ENCODE results near the gene PTPRK.

The PTPRK gene

DNA sequence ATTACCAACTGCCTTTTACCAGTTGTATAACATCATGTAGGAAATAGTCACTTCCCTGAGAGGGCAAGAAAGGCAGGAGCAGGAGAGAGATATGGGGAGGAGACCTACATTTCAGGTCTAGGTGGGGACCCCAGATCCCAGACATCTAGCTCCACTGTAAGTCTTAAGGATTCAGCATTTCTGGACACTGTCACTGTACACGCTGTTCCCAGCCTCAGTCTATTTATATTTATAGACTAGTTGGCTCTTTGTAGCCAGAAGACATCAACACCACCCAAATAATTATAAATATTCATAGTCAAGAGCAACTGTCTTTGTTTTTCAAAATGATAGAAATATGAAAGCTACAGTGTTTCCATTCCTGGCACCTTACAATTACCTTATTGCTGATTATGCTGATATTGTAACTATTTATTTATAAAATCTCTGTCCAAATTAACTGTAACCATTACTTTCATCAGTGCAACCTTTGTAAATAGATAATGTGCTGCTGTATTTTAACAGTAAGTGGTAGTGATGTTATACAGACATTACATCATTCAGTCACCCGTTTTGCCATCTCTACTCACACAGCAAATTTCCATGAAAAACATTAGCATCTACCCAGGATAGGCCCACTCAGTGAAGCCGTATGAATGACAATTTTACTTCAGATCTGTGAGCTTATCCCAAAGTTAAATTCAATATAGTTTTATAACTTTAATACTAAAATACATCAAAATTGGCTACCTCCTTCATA lies 162.8 kb downstream of the PTPRK start:
- Histone ChIP-seq H3K18ac (ENCODE audit: low read depth in 1 of 2, low read length in 2 of 2) (no peak overlapping the region), H3K4me3 (ENCODE audit: insufficient read depth in 1 of 2, low read depth in 1 of 2, low read length in 2 of 2) (no peak overlapping the region), H3K79me1 (replicated peaks; ENCODE audit: low read length, poor library complexity, severe bottlenecking) (peaks cover 5% of the 10 kb centered on the region), H4K91ac (ENCODE audit: low read length) (no peak overlapping the region), H4K8ac (ENCODE audit: low read length) (no peak overlapping the region), H2BK5ac (ENCODE audit: low read depth, low read length, poor library complexity, severe bottlenecking) (no peak overlapping the region), H3K4ac (ENCODE audit: low read depth in 1 of 2, low read length in 2 of 2) (no peak overlapping the region), H3K9me3 (ENCODE audit: control insufficient read depth, low read length) (no peaks in the 10 kb centered on the region), H3K36me3 (ENCODE audit: control insufficient read depth in 1 of 2, insufficient read depth in 2 of 2, low read depth in 1 of 2, low read length in 2 of 2) (no peaks in the 10 kb centered on the region), H3K9ac (ENCODE audit: low read length) (no peak overlapping the region), H3K4me1 (ENCODE audit: control insufficient read depth, insufficient read depth, low read depth, low read length) (peaks cover 4% of the 10 kb centered on the region), H2BK12ac (ENCODE audit: low read length in 2 of 2) (no peak overlapping the region), H2BK15ac (ENCODE audit: low read depth, poor library complexity, severe bottlenecking) (no peak overlapping the region), H2AFZ (ENCODE audit: low read depth, low read length) (no peak overlapping the region), H2AK5ac (ENCODE audit: low read length, severe bottlenecking) (no peak overlapping the region), H3K23ac (ENCODE audit: low read length in 2 of 2) (no peak overlapping the region), H3K4me2 (ENCODE audit: low read length, poor library complexity, severe bottlenecking) (no peak overlapping the region), H2BK120ac (ENCODE audit: low read depth, low read length) (no peak overlapping the region), H3K27me3 (ENCODE audit: control insufficient read depth in 1 of 2, insufficient read depth in 1 of 2, low read length in 2 of 2) (no peaks in the 10 kb centered on the region), H3K27ac (ENCODE audit: low read length, poor library complexity, severe bottlenecking) (peak overlapping the region; percentile 22), H3K14ac (ENCODE audit: low read length in 2 of 2) (no peak overlapping the region)
- DNase-seq, result no peak
- WGBS, result 90% methylated on average over 2 of the region's 3 CpGs

DNA sequence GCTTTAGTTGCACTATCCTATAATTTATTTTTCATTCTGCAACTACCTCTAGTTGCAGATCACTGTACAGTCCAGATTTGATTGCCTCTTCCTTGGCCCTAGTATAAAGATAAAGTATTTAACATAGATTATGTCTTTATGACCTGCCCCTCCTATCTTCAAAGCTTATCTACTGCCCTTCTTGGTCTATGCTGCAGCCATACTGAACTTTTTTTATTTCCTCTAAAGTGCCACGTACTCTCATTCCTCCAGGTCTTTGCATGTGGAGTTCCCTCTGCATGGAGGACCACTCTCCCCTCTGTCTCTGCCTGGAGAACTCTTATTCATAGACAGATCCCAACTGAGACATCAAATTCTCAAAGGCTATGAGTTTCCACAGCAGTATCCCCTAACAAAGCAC lies 168.0 kb downstream of the PTPRK start:
- no peak overlapping the region for H2BK12ac ChIP-seq (ENCODE audit: low read length in 2 of 2)
- no peak overlapping the region for H3K9ac ChIP-seq (ENCODE audit: low read length)
- no peak overlapping the region for H4K8ac ChIP-seq (ENCODE audit: low read length)
- H3K4me2 ChIP-seq (ENCODE audit: low read length, poor library complexity, severe bottlenecking), result no peak overlapping the region
- no peak overlapping the region for H3K4ac ChIP-seq (ENCODE audit: low read depth in 1 of 2, low read length in 2 of 2)
- H3K27me3 ChIP-seq (ENCODE audit: control insufficient read depth in 1 of 2, insufficient read depth in 1 of 2, low read length in 2 of 2), result no peaks in the 10 kb centered on the region
- H2BK120ac ChIP-seq (ENCODE audit: low read depth, low read length), result no peak overlapping the region
- H3K23ac ChIP-seq (ENCODE audit: low read length in 2 of 2), result no peak overlapping the region
- no peak overlapping the region for H2AK5ac ChIP-seq (ENCODE audit: low read length, severe bottlenecking)
- no peaks in the 10 kb centered on the region for H3K9me3 ChIP-seq (ENCODE audit: control insufficient read depth, low read length)
- DNase-seq, result no peak
- no peak overlapping the region for H3K18ac ChIP-seq (ENCODE audit: low read depth in 1 of 2, low read length in 2 of 2)
- H3K79me1 ChIP-seq (replicated peaks; ENCODE audit: low read length, poor library complexity, severe bottlenecking), result peaks cover 11% of the 10 kb centered on the region
- no peak overlapping the region for H3K14ac ChIP-seq (ENCODE audit: low read length in 2 of 2)
- H2BK15ac ChIP-seq (ENCODE audit: low read depth, poor library complexity, severe bottlenecking), result no peak overlapping the region
- no peak overlapping the region for H3K4me3 ChIP-seq (ENCODE audit: insufficient read depth in 1 of 2, low read depth in 1 of 2, low read length in 2 of 2)
- no peak overlapping the region for H2AFZ ChIP-seq (ENCODE audit: low read depth, low read length)
- 88% methylated on average over 1 of the region's 1 CpG for WGBS
- no peak overlapping the region for H2BK5ac ChIP-seq (ENCODE audit: low read depth, low read length, poor library complexity, severe bottlenecking)
- no peaks in the 10 kb centered on the region for H3K4me1 ChIP-seq (ENCODE audit: control insufficient read depth, insufficient read depth, low read depth, low read length)
- H4K91ac ChIP-seq (ENCODE audit: low read length), result no peak overlapping the region
- no peak overlapping the region for H3K27ac ChIP-seq (ENCODE audit: low read length, poor library complexity, severe bottlenecking)
- no peaks in the 10 kb centered on the region for H3K36me3 ChIP-seq (ENCODE audit: control insufficient read depth in 1 of 2, insufficient read depth in 2 of 2, low read depth in 1 of 2, low read length in 2 of 2)

DNA sequence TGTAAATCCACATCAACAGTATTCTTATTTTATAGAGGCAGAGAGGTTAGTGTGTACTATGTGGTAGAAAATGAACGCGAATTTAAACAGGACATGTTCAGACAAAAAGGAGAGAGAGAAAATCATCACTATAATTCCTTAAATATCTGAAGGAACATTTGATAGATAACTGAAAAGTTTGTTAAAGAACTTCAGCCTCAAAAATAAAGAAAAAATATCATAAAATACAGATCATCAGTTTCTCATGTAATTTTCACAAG lies 169.2 kb downstream of the PTPRK start:
- Histone ChIP-seq H3K14ac (ENCODE audit: low read length in 2 of 2) (no peak overlapping the region), H3K4me1 (ENCODE audit: control insufficient read depth, insufficient read depth, low read depth, low read length) (no peaks in the 10 kb centered on the region), H3K4me3 (ENCODE audit: insufficient read depth in 1 of 2, low read depth in 1 of 2, low read length in 2 of 2) (no peak overlapping the region), H2BK12ac (ENCODE audit: low read length in 2 of 2) (no peak overlapping the region), H4K8ac (ENCODE audit: low read length) (no peak overlapping the region), H3K4ac (ENCODE audit: low read depth in 1 of 2, low read length in 2 of 2) (no peak overlapping the region), H2AFZ (ENCODE audit: low read depth, low read length) (no peak overlapping the region), H2BK120ac (ENCODE audit: low read depth, low read length) (no peak overlapping the region), H3K36me3 (ENCODE audit: control insufficient read depth in 1 of 2, insufficient read depth in 2 of 2, low read depth in 1 of 2, low read length in 2 of 2) (no peaks in the 10 kb centered on the region), H3K9ac (ENCODE audit: low read length) (no peak overlapping the region), H3K23ac (ENCODE audit: low read length in 2 of 2) (no peak overlapping the region), H3K18ac (ENCODE audit: low read depth in 1 of 2, low read length in 2 of 2) (no peak overlapping the region), H3K79me1 (replicated peaks; ENCODE audit: low read length, poor library complexity, severe bottlenecking) (peaks cover 14% of the 10 kb centered on the region), H4K91ac (ENCODE audit: low read length) (no peak overlapping the region), H3K27me3 (ENCODE audit: control insufficient read depth in 1 of 2, insufficient read depth in 1 of 2, low read length in 2 of 2) (no peaks in the 10 kb centered on the region), H3K27ac (ENCODE audit: low read length, poor library complexity, severe bottlenecking) (no peak overlapping the region), H2BK5ac (ENCODE audit: low read depth, low read length, poor library complexity, severe bottlenecking) (no peak overlapping the region), H3K9me3 (ENCODE audit: control insufficient read depth, low read length) (no peaks in the 10 kb centered on the region), H2BK15ac (ENCODE audit: low read depth, poor library complexity, severe bottlenecking) (no peak overlapping the region), H2AK5ac (ENCODE audit: low read length, severe bottlenecking) (no peak overlapping the region), H3K4me2 (ENCODE audit: low read length, poor library complexity, severe bottlenecking) (no peak overlapping the region)
- no CpG with 5 or more reads among the region's 2 CpGs for WGBS
- DNase-seq, result no peak

DNA sequence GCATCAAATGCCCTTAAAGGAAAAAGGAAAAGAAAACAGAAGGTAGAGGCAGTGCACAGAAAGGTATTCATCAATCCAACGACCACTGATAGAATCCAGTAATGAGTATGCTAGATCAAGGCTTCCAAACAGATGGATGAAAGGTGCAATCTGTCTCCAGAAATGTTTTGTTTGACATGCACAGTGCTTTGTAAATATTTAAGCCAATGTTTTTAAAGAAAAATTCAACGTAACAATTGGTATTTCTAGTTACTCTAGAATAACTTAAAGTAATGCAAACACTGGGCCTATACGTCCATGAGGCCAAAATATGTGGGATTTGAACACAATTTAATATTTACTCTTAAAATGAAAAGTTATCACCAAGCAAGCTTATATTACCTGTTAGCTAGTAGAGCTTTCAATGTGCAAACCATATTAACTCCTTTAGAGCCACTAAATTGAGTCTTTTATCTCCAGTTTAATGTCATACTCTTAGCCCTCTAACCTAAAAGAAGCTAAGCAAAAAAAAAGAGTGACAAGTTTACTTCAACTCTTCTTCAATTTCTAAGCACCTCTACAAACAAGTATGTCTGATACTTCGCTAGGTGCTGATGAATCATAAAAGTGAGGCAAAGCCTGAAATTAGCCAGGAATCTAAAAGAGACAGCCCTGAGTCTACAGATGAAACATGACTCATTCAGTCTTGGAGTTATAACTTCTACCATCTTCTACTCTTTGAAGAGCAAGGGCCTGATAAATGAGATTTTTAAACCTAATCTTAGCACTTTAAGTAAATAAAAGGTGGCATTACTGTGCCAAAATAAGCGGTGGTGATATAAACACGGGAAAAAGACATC lies 169.8 kb downstream of the PTPRK start:
- H3K14ac ChIP-seq (ENCODE audit: low read length in 2 of 2), result no peak overlapping the region
- H2BK15ac ChIP-seq (ENCODE audit: low read depth, poor library complexity, severe bottlenecking), result no peak overlapping the region
- no peak overlapping the region for H2AK5ac ChIP-seq (ENCODE audit: low read length, severe bottlenecking)
- no peak overlapping the region for H4K91ac ChIP-seq (ENCODE audit: low read length)
- no peak overlapping the region for H3K9ac ChIP-seq (ENCODE audit: low read length)
- H3K4me2 ChIP-seq (ENCODE audit: low read length, poor library complexity, severe bottlenecking), result no peak overlapping the region
- WGBS, result 71% methylated on average over 2 of the region's 6 CpGs
- no peaks in the 10 kb centered on the region for H3K36me3 ChIP-seq (ENCODE audit: control insufficient read depth in 1 of 2, insufficient read depth in 2 of 2, low read depth in 1 of 2, low read length in 2 of 2)
- no peaks in the 10 kb centered on the region for H3K4me1 ChIP-seq (ENCODE audit: control insufficient read depth, insufficient read depth, low read depth, low read length)
- no peak overlapping the region for H3K23ac ChIP-seq (ENCODE audit: low read length in 2 of 2)
- no peaks in the 10 kb centered on the region for H3K27me3 ChIP-seq (ENCODE audit: control insufficient read depth in 1 of 2, insufficient read depth in 1 of 2, low read length in 2 of 2)
- no peaks in the 10 kb centered on the region for H3K9me3 ChIP-seq (ENCODE audit: control insufficient read depth, low read length)
- H3K4ac ChIP-seq (ENCODE audit: low read depth in 1 of 2, low read length in 2 of 2), result no peak overlapping the region
- no peak overlapping the region for H2BK5ac ChIP-seq (ENCODE audit: low read depth, low read length, poor library complexity, severe bottlenecking)
- no peak overlapping the region for H4K8ac ChIP-seq (ENCODE audit: low read length)
- peaks cover 13% of the 10 kb centered on the region for H3K79me1 ChIP-seq (replicated peaks; ENCODE audit: low read length, poor library complexity, severe bottlenecking)
- H2BK120ac ChIP-seq (ENCODE audit: low read depth, low read length), result no peak overlapping the region
- no peak overlapping the region for H3K4me3 ChIP-seq (ENCODE audit: insufficient read depth in 1 of 2, low read depth in 1 of 2, low read length in 2 of 2)
- no peak overlapping the region for H3K27ac ChIP-seq (ENCODE audit: low read length, poor library complexity, severe bottlenecking)
- H3K18ac ChIP-seq (ENCODE audit: low read depth in 1 of 2, low read length in 2 of 2), result no peak overlapping the region
- H2AFZ ChIP-seq (ENCODE audit: low read depth, low read length), result no peak overlapping the region
- peak; percentile 52 for DNase-seq
- no peak overlapping the region for H2BK12ac ChIP-seq (ENCODE audit: low read length in 2 of 2)
